ENCODE measurements around the gene TBCEL. TPM values are rescaled to one million over a fixed set of nuclear protein-coding genes. Genes with fewer than 3 reads are reported as not detected.

The TBCEL gene
- total and polyA plus RNA-seq, 10 of the 15 experiments (the other 5 are each of a cell fraction or from before 2014, with no cell fraction given): 2.0 to 10.4 (median 7.3) TPM

GRCh38 chr11:121035780-121036179, 11.9 kb downstream of the TBCEL start:
- no TSS peak for BruUV-seq (replicated peaks)
- Histone ChIP-seq H3K79me2 (ENCODE audit: control insufficient read depth, insufficient read depth, low read length) (peaks cover 2% of the 10 kb centered on the region), H3K4me2 (ENCODE audit: control insufficient read depth, insufficient read depth) (peak overlapping the region; percentile 68), H3K9me3 (replicated peaks; ENCODE audit: control insufficient read depth, insufficient read depth, low read length) (no peaks in the 10 kb centered on the region; the same call in 1 of the 3 replicates), H3K4me3 (peak overlapping the region; percentile 4; the same call in 1 of the 2 replicates), H3K27ac (ENCODE audit: control insufficient read depth, insufficient read depth) (peak overlapping the region; percentile 46; the same call in 1 of the 2 replicates), H4K20me1 (ENCODE audit: control insufficient read depth, insufficient read depth) (no peaks in the 10 kb centered on the region), H3K4me1 (ENCODE audit: control insufficient read depth, insufficient read depth, low read length) (peaks cover 14% of the 10 kb centered on the region), H3K36me3 (ENCODE audit: control insufficient read depth in 2 of 2, insufficient read depth in 2 of 2, low read length in 1 of 2) (no peaks in the 10 kb centered on the region), H3K9ac (ENCODE audit: control insufficient read depth, insufficient read depth, low read length) (no peak overlapping the region), H2AFZ (ENCODE audit: control insufficient read depth, low read depth, low read length) (no peak overlapping the region), H3K27me3 (replicated peaks in 1 of 2; ENCODE audit: control insufficient read depth in 2 of 2, insufficient read depth in 2 of 2, low read length in 1 of 2) (no peaks in the 10 kb centered on the region)
- ChIA-PET SMC1A (ENCODE audit: uncharacterized antibody, unreplicated experiment) (interaction anchor here (0.8 to 2.7 kb wide), 3 partner anchors 16 to 22 kb away, joined by 3 to 13 read pairs (median 6); no protein-coding TSS in a partner anchor), CTCF (interaction anchor here (1.1 to 1.4 kb wide), 2 partner anchors 11 to 19 kb away, joined by 3 to 4 read pairs; partner anchors contain the start of gene TBCEL), POLR2A (no interaction called here), RAD21 (ENCODE audit: unreplicated experiment) (interaction anchor here (0.7 to 1.0 kb wide), 2 partner anchors 11 to 197 kb away, joined by 3 read pairs; no protein-coding TSS in a partner anchor)
- DNase-seq (ENCODE audit: low read depth, low spot score): peak; percentile 28
- WGBS (ENCODE audit: insufficient coverage, insufficient replicate concordance, low lambda C conversion rate, missing lambda C conversion rate): 32% methylated on average over 3 of the region's 3 CpGs
- peak; percentile 70 for FAIRE-seq
- in situ Hi-C loops (cut with MboI): no loop called here
- ATAC-seq: peak; percentile 90
- intact Hi-C loops (cut with micrococcal nuclease; ENCODE audit: unreplicated experiment): no loop called here
- TF ChIP-seq KLF5 (IDR thresholded peaks at IDR 0.05; ENCODE audit: partially characterized antibody) (no peak), FOXM1 (IDR thresholded peaks at IDR 0.05; ENCODE audit: low read depth, low read length) (peak; percentile 45; the same call in 1 of the 2 replicates), RB1 (IDR thresholded peaks at IDR 0.05; ENCODE audit: borderline replicate concordance) (no peak), ZNF207 (IDR thresholded peaks at IDR 0.05; ENCODE audit: borderline replicate concordance) (no peak), NFIC (IDR thresholded peaks at IDR 0.05; ENCODE audit: low read depth, low read length) (peak; percentile 84), BHLHE40 (IDR thresholded peaks at IDR 0.05; ENCODE audit: borderline replicate concordance in 1 of 2, low read depth in 2 of 2, low read length in 1 of 2) (peak; percentile 17 to 33; a peak in 1 of 4 replicates), USF1 (IDR thresholded peaks at IDR 0.05; ENCODE audit: borderline replicate concordance, extremely low read length, insufficient read depth, low read depth, low read length) (no peak), FOS (IDR thresholded peaks at IDR 0.05; ENCODE audit: borderline replicate concordance, extremely low read depth, insufficient read length) (no peak), YBX1 (IDR thresholded peaks at IDR 0.05) (no peak), PAX8 (IDR thresholded peaks at IDR 0.05) (no peak), CREM (IDR thresholded peaks at IDR 0.05; ENCODE audit: low read depth) (0 out of 2 replicates have a peak, but pooled peaks have one; percentile 22), JUND (IDR thresholded peaks at IDR 0.05; ENCODE audit: low read depth, low read length) (no peak), RAD21 (IDR thresholded peaks at IDR 0.05; ENCODE audit: insufficient read depth, low read depth, low read length) (no peak), TBL1XR1 (IDR thresholded peaks at IDR 0.05; ENCODE audit: low read depth, low read length) (no peak)
- TF ChIP-seq, protein P1, sequence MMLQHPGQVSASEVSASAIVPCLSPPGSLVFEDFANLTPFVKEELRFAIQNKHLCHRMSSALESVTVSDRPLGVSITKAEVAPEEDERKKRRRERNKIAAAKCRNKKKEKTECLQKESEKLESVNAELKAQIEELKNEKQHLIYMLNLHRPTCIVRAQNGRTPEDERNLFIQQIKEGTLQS (IDR thresholded peaks at IDR 0.05; ENCODE audit: borderline replicate concordance, extremely low read depth, low read depth, low read length): no peak
- TF ChIP-seq, protein P2, sequence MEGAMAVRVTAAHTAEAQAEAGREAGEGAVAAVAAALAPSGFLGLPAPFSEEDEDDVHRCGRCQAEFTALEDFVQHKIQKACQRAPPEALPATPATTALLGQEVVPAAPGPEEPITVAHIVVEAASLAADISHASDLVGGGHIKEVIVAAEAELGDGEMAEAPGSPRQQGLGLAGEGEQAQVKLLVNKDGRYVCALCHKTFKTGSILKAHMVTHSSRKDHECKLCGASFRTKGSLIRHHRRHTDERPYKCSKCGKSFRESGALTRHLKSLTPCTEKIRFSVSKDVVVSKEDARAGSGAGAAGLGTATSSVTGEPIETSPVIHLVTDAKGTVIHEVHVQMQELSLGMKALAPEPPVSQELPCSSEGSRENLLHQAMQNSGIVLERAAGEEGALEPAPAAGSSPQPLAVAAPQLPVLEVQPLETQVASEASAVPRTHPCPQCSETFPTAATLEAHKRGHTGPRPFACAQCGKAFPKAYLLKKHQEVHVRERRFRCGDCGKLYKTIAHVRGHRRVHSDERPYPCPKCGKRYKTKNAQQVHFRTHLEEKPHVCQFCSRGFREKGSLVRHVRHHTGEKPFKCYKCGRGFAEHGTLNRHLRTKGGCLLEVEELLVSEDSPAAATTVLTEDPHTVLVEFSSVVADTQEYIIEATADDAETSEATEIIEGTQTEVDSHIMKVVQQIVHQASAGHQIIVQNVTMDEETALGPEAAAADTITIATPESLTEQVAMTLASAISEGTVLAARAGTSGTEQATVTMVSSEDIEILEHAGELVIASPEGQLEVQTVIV (IDR thresholded peaks at IDR 0.05; ENCODE audit: borderline replicate concordance, partially characterized antibody): no peak
